Upper lobe of right lung (tissue), 1 donor: ENCODE measurements around the gene EPB41L4B. TPM values are rescaled to one million over a fixed set of nuclear protein-coding genes. Genes with fewer than 3 reads are reported as not detected.
A peak's percentile ranks its signal among the peaks of the same experiment; 100 is the strongest.
"Not testable (repeated sequence)": the region's sequence is repeated elsewhere in the genome, so short reads cannot be mapped to it uniquely, and the experiment has no call there.

Experiments
- ATAC-seq: fragments of 200-7000 bp; cut with Tn5 transposase; one replicate; pipeline ENCODE4 v1.9.1; 2020; ENCODE audit warnings: mild to moderate bottlenecking, moderate library complexity
- DNase-seq: peaks from one replicate; pipeline ENCODE4 v3.0.0-alpha.2; 2020
- H3K27ac ChIP-seq: fragments of 200-600 bp; one replicate; pipeline ENCODE4 v1.8.0; 2022
- H3K27me3 ChIP-seq: fragments of 200-600 bp; one replicate; pipeline ENCODE4 v1.8.0; 2022; ENCODE audit warnings: mild to moderate bottlenecking
- H3K36me3 ChIP-seq: fragments of 200-600 bp; one replicate; pipeline ENCODE4 v1.8.0; 2022
- H3K4me1 ChIP-seq: fragments of 200-600 bp; one replicate; pipeline ENCODE4 v1.8.0; 2022
- H3K4me3 ChIP-seq: fragments of 200-600 bp; one replicate; pipeline ENCODE4 v1.8.0; 2022; ENCODE audit warnings: mild to moderate bottlenecking
- H3K9me3 ChIP-seq: fragments of 200-600 bp; one replicate; pipeline ENCODE4 v1.8.0; 2022
- intact Hi-C: fragments of 100-400 bp; cut with DNase I; formaldehyde crosslinking; loops from one replicate; pipeline ENCODE4 v1.11.0; 2022
- total RNA-seq: library from RNA; stranded (reverse); fragmentation: NEBNext Ultra II Directional; extraction: Animal tissue kit (Norgen Biotek cat#: 25700); gene quantifications from one replicate; pipeline ENCODE4 v1.2.1, GENCODE V29; 2021
- TF ChIP-seq, protein P1 (sequence below): fragments of 200-600 bp; IDR thresholded peaks from one replicate; pipeline ENCODE4 v1.8.0; 2022; ENCODE audit warnings: antibody characterized with exemption
- donor health status: DM: no; HTN: yes; CAD: no; lungs with severe emphysema.

Gene EPB41L4B
- total RNA-seq, 1 donor from 2014 or later = 10.1 TPM

DNA sequence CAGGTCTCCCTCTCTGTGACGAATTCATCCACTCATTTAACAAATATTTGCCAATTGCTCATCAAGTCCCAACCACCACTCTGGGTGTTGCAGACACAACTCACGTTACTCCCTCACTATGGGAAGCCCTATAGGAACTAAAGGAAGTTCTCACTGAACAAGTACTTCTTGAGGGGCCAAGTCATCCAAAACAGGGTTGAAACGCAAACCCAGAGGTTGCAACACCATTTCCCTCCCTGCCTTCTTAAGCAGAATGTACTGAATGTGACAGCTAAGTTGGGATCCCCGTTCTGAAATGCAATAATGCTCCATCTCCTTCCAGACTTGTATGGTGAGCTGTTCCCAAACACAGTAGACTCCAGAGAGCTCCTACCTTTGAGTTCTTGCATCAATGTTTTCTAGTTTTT, 34.3 kb downstream of the EPB41L4B start:
- Histone ChIP-seq H3K9me3 (no peaks in the 10 kb centered on the region), H3K27ac (no peak overlapping the region), H3K27me3 (no peaks in the 10 kb centered on the region), H3K4me3 (no peak overlapping the region), H3K4me1 (peaks cover 12% of the 10 kb centered on the region), H3K36me3 (no peaks in the 10 kb centered on the region)
- no peak for DNase-seq
- ATAC-seq = peak; percentile 84
- TF ChIP-seq, protein P1, sequence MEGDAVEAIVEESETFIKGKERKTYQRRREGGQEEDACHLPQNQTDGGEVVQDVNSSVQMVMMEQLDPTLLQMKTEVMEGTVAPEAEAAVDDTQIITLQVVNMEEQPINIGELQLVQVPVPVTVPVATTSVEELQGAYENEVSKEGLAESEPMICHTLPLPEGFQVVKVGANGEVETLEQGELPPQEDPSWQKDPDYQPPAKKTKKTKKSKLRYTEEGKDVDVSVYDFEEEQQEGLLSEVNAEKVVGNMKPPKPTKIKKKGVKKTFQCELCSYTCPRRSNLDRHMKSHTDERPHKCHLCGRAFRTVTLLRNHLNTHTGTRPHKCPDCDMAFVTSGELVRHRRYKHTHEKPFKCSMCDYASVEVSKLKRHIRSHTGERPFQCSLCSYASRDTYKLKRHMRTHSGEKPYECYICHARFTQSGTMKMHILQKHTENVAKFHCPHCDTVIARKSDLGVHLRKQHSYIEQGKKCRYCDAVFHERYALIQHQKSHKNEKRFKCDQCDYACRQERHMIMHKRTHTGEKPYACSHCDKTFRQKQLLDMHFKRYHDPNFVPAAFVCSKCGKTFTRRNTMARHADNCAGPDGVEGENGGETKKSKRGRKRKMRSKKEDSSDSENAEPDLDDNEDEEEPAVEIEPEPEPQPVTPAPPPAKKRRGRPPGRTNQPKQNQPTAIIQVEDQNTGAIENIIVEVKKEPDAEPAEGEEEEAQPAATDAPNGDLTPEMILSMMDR = no peak
- intact Hi-C loops = no loop called here

DNA sequence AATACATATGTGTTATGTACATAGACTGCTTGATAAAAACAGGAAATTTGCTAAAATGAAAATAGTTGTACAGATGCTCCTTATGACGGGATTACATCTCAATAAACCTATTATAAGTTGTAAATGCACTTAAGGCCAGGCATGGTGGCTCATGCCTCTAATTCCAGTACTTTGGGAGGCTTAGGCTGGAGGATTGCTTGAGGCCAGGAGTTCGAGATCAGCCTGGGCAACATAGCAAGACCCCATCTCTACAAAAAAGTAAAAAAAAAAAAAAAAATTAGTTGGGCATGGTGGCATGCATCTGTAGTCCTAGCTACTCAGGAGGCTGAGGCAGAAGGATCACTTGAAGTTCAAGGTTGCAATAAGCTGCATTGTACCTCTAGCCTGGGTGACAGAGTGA, 37.2 kb downstream of the EPB41L4B start:
- H3K27ac ChIP-seq, H3K27me3 ChIP-seq, H3K36me3 ChIP-seq, intact Hi-C loops, H3K9me3 ChIP-seq, DNase-seq, ATAC-seq, H3K4me1 ChIP-seq, H3K4me3 ChIP-seq: not testable (repeated sequence)

DNA sequence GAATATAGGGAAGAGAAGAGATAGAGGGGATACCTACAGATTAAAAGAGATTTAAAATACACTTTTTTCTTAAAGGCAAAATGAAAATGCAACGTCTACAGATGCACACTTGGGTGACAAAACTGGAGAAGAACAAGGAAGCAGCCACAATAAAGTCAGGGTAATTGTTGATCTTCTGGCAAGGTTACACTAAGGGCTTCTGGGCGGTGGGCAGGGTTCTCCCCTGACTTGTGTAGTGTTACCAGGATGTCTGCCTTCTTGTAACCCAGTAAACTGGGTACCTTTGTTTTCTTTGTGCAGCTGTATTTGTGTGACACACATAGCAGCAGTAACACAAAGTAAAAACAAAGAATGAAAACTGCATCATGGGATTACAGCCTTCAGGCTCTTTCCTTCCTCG, 37.8 kb downstream of the EPB41L4B start:
- H3K36me3 ChIP-seq = no peaks in the 10 kb centered on the region
- intact Hi-C loops = no loop called here
- no peak for DNase-seq
- H3K4me3 ChIP-seq = no peak overlapping the region
- H3K9me3 ChIP-seq = no peaks in the 10 kb centered on the region
- TF ChIP-seq, protein P1 = no peak
- peaks cover 4% of the 10 kb centered on the region for H3K4me1 ChIP-seq
- no peak for ATAC-seq
- H3K27ac ChIP-seq = no peak overlapping the region
- H3K27me3 ChIP-seq = no peaks in the 10 kb centered on the region

DNA sequence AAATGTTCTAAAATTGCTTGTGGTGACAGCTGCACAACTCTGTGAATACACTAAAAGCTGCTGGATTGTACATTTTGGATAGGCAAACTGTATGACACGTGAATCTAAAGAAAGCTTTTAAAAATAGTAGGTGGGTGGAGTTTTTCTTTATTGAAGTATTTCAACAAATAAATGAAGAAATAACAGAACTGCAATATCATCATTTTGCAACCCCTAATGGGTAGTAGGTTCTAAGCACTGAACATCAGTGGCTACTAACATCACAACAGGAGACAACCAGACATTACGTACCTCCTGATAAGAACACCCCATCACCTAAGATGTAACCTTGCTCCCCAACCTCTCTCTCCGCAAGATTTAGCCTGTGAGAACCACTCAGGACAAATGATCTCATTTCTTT, 38.6 kb downstream of the EPB41L4B start:
- TF ChIP-seq, protein P1 = no peak
- intact Hi-C loops = no loop called here
- no peak for ATAC-seq

DNA sequence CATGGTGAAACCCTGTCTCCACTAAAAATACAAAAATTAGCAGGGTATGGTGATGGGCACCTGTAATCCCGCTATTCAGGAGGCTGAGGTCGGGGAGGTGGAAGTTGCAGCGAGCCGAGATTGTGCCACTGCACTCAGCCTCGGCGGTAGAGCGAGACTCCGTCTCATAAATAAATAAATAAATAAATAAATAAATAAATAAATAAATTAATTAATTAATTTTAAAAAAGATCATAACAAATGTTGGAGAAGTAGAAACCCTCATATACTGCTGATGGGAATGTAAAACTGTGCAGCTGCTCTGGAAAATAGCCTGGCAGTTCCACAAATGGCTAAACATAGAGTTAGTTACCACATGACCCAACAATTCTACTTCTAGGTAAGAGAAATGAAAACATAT, 39.3 kb downstream of the EPB41L4B start:
- intact Hi-C loops = no loop called here
- no peak for ATAC-seq
- TF ChIP-seq, protein P1 = no peak
- no peak for DNase-seq
- H3K9me3 ChIP-seq = no peaks in the 10 kb centered on the region
- no peak overlapping the region for H3K4me3 ChIP-seq
- H3K27ac ChIP-seq = no peak overlapping the region
- no peaks in the 10 kb centered on the region for H3K36me3 ChIP-seq
- H3K4me1 ChIP-seq = no peaks in the 10 kb centered on the region
- H3K27me3 ChIP-seq = no peaks in the 10 kb centered on the region

More for the DNA sequence above, 38.6 kb downstream of the EPB41L4B start:
- H3K4me1 ChIP-seq = peaks cover 4% of the 10 kb centered on the region
- H3K4me3 ChIP-seq = no peak overlapping the region
- no peaks in the 10 kb centered on the region for H3K9me3 ChIP-seq
- no peaks in the 10 kb centered on the region for H3K27me3 ChIP-seq
- DNase-seq = no peak
- no peaks in the 10 kb centered on the region for H3K36me3 ChIP-seq
- no peak overlapping the region for H3K27ac ChIP-seq

DNA sequence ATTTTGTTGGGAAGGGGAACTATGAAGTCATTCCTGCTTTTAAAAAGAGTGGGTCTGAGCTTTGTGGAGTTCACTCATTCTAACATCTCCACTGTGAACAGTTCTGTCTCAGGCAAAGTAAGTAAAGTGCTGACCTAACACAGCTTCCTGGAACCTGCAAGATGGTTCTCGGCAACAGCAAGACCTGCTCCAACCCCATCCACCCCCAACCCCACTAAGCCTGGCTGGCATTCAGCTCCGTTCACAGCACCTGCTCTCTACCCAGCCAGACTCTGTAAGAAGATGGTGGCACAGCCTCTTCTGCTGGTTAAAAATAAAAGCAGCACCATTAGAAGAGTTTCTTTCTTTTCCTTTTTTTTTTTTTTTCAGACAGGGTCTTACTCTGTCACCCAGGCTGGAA, 42.0 kb downstream of the EPB41L4B start:
- Histone ChIP-seq H3K4me3 (no peak overlapping the region), H3K27me3 (no peaks in the 10 kb centered on the region), H3K4me1 (no peaks in the 10 kb centered on the region), H3K27ac (no peak overlapping the region), H3K9me3 (no peaks in the 10 kb centered on the region), H3K36me3 (no peaks in the 10 kb centered on the region)
- ATAC-seq (no peak), DNase-seq (no peak)
- intact Hi-C loops = no loop called here
- TF ChIP-seq, protein P1 = no peak
